H1 (cell line): ENCODE results near the gene SLC9A7. TPM values are rescaled to one million over a fixed set of nuclear protein-coding genes. Genes with fewer than 3 reads are reported as not detected.

Experiments used
- CHD7 ChIP-seq: fragments of 300-600 bp; sonication (generic); IDR thresholded peaks from 2 replicates; pipeline ENCODE4 v1.7.1; 2012; ENCODE audit warnings: low read length, moderate library complexity, mild to moderate bottlenecking, inconsistent platforms; ENCODE audit not compliant: insufficient replicate concordance
- SIN3A ChIP-seq, 2 experiments: IDR thresholded peaks in 1 of 2; conservative IDR thresholded peaks in 1 of 2; 2 replicates each; pipeline ENCODE4 v1.6.1; 2011 to 2012; ENCODE audit warnings: low read length in 2 of 2, improper control_type of control experiment in 1 of 2, low read depth in 1 of 2, mild to moderate bottlenecking in 1 of 2
- polyA plus RNA-seq, 7 experiments: library from polyadenylated mRNA; depleted of rRNA in 3 of 7; stranded (reverse) in 5 of 7; unstranded in 2 of 7; fragments of >200 nt in 5 of 7; fragments of 200-250 nt in 2 of 7; gene quantifications; 1 replicate in 5 of 7; 2 replicates in 1 of 7; 4 replicates in 1 of 7; pipeline versions ENCODE4 v1.2.1 to v1.2.3, GENCODE V29; 2011 to 2013; ENCODE audit warnings: missing spikeins in 2 of 7, mixed read lengths in 2 of 7
- total RNA-seq: library from RNA; stranded (reverse); fragmentation: NEBNext Ultra II Directional; extraction: Animal tissue kit (Norgen Biotek cat#: 25700); gene quantifications from 2 replicates; pipeline ENCODE4 v1.2.1, GENCODE V29; 2021

The SLC9A7 gene
- total and polyA plus RNA-seq, 2 of the 8 experiments (the other 6 are each of a cell fraction or from before 2014, with no cell fraction given), result 6.7 to 17.2 TPM

GRCh38 chrX:46575991-46576392, 182.9 kb downstream of the SLC9A7 start (continued):
- TF ChIP-seq CHD7, result no peak
- TF ChIP-seq SIN3A (conservative IDR thresholded peaks at IDR 0.05 in 1 of 2, IDR thresholded peaks at IDR 0.05 in 1 of 2; ENCODE audit: low read depth in 1 of 2, low read length in 2 of 2), result peak in 1 of 2 experiments; percentile 24; a peak in 1 of 4 replicates
